ENCODE results near the gene PPM1E. TPM values are rescaled to one million over a fixed set of nuclear protein-coding genes. Genes with fewer than 3 reads are reported as not detected.

Gene PPM1E
- total RNA-seq, 3 donors from 2014 or later (not counting 1 experiment from before 2014, with no cell fraction given), result not detected

- Mint-ChIP-seq H3K4me3 (no peak overlapping the region), H3K9me3 (no peaks in the 10 kb centered on the region), H3K27me3 (ENCODE audit: low read depth in 2 of 2) (peaks cover 11 to 25% of the 10 kb centered on the region in 2 donors), H3K36me3 (no peaks in the 10 kb centered on the region), H3K4me1 (no peaks in the 10 kb centered on the region), H3K27ac (no peak overlapping the region)
- Histone ChIP-seq H3K9me3 (ENCODE audit: control insufficient read depth, insufficient read depth, low read length) (no peaks in the 10 kb centered on the region), H3K4me1 (ENCODE audit: control insufficient read depth, insufficient read depth, low read length) (no peaks in the 10 kb centered on the region), H3K27ac (ENCODE audit: low read length) (no peak overlapping the region), H3K27me3 (ENCODE audit: control insufficient read depth, insufficient read depth, low read length) (peaks cover 6% of the 10 kb centered on the region), H3K36me3 (ENCODE audit: control insufficient read depth, insufficient read depth, low read length) (no peaks in the 10 kb centered on the region), H3K4me3 (ENCODE audit: low read length) (no peak overlapping the region)
- WGBS (ENCODE audit: insufficient coverage), result no CpG with 5 or more reads among the region's 3 CpGs
- TF ChIP-seq CTCF (IDR thresholded peaks at IDR 0.05), result no peak
- intact Hi-C loops (cut with micrococcal nuclease), result no loop called here
- DNase-seq (no peak), ATAC-seq (no peak)
These were observed 134.3 kb downstream of the PPM1E start for GRCh38 chr17:58889928-58890327.

- Histone ChIP-seq H3K27ac (ENCODE audit: low read length) (no peak overlapping the region), H3K27me3 (ENCODE audit: control insufficient read depth, insufficient read depth, low read length) (peaks cover 2% of the 10 kb centered on the region), H3K4me3 (ENCODE audit: low read length) (no peak overlapping the region), H3K9me3 (ENCODE audit: control insufficient read depth, insufficient read depth, low read length) (no peaks in the 10 kb centered on the region), H3K36me3 (ENCODE audit: control insufficient read depth, insufficient read depth, low read length) (no peaks in the 10 kb centered on the region), H3K4me1 (ENCODE audit: control insufficient read depth, insufficient read depth, low read length) (no peaks in the 10 kb centered on the region)
- Mint-ChIP-seq H3K36me3 (no peaks in the 10 kb centered on the region), H3K27ac (no peak overlapping the region), H3K4me1 (no peaks in the 10 kb centered on the region), H3K27me3 (ENCODE audit: low read depth in 2 of 2) (peaks cover 8 to 18% of the 10 kb centered on the region in 2 donors), H3K4me3 (no peak overlapping the region), H3K9me3 (no peaks in the 10 kb centered on the region)
- no peak for DNase-seq
- TF ChIP-seq CTCF (IDR thresholded peaks at IDR 0.05), result no peak
- 93% methylated on average over 5 of the region's 5 CpGs for WGBS (ENCODE audit: insufficient coverage)
- intact Hi-C loops (cut with micrococcal nuclease), result no loop called here
- ATAC-seq, result no peak
These were observed 143.5 kb downstream of the PPM1E start for GRCh38 chr17:58899191-58899590.

DNA sequence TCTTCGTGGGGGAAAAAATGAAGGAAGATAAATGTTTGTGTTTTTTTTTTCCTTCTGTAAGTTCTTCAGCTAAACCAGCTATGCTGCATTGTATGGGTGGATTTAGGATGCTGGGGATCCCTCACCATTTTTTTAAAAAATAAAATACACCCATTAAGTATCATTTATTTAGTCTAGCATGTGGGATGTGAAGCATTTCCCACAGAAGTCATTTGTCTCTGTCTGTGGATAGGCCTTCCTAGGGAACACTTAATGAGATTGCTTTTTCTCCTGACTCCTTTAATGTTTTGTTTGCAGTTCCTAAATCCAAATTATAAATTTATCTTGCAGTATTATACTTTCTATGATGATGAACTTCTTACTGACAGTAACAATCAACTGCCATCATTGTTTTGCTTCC, 146.7 kb downstream of the PPM1E start:
- H3K36me3 ChIP-seq (ENCODE audit: control insufficient read depth, insufficient read depth, low read length), result no peaks in the 10 kb centered on the region
- intact Hi-C loops (cut with micrococcal nuclease), result no loop called here
- peaks cover 2% of the 10 kb centered on the region for H3K27me3 ChIP-seq (ENCODE audit: control insufficient read depth, insufficient read depth, low read length)
- 67% methylated on average over 1 of the region's 1 CpG for WGBS (ENCODE audit: insufficient coverage)
- peaks cover 0 to 3% of the 10 kb centered on the region in 2 donors for H3K9me3 Mint-ChIP-seq
- TF ChIP-seq CTCF (IDR thresholded peaks at IDR 0.05), result no peak
- no peaks in the 10 kb centered on the region for H3K4me1 Mint-ChIP-seq
- H3K4me3 Mint-ChIP-seq, result no peak overlapping the region
- no peak for DNase-seq
- no peak overlapping the region for H3K27ac ChIP-seq (ENCODE audit: low read length)
- no peak overlapping the region for H3K4me3 ChIP-seq (ENCODE audit: low read length)
- no peak for ATAC-seq
- H3K4me1 ChIP-seq (ENCODE audit: control insufficient read depth, insufficient read depth, low read length), result no peaks in the 10 kb centered on the region
- no peak overlapping the region for H3K27ac Mint-ChIP-seq
- H3K27me3 Mint-ChIP-seq (ENCODE audit: low read depth in 2 of 2), result peaks cover 8 to 18% of the 10 kb centered on the region in 2 donors
- no peaks in the 10 kb centered on the region for H3K36me3 Mint-ChIP-seq
- no peaks in the 10 kb centered on the region for H3K9me3 ChIP-seq (ENCODE audit: control insufficient read depth, insufficient read depth, low read length)

DNA sequence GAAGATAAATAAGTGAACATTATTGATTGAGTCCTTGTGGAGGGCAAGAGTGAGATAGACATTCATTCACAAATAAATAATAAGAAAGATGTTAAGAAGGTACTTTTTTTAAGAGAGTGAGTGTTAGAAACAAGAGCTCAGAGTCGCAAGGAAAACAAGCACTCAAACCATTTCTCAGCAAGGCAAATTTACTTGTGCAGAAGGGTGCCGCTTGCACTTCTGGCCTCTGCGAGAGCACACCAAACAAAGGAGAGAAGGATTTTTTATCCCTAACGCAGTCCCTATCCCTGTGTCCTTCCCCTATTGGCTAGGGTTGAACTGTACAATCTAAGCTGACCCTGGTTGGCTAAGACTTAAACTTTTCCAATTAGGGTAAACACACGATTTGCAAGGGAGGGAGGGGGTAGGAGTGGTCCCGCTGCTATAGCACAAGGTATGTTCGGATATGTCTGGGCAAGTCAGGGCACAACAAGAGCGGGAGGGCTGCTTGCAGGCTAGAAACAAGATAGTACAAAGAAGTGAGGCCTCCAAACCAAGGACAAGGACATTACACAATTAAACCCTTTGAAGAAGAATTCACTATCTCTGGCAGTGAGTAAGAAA, 156.2 kb downstream of the PPM1E start:
- ATAC-seq (no peak), DNase-seq (no peak)
- H3K36me3 ChIP-seq (ENCODE audit: control insufficient read depth, insufficient read depth, low read length), result no peaks in the 10 kb centered on the region
- no peak overlapping the region for H3K27ac Mint-ChIP-seq
- H3K4me1 ChIP-seq (ENCODE audit: control insufficient read depth, insufficient read depth, low read length), result no peaks in the 10 kb centered on the region
- H3K4me1 Mint-ChIP-seq, result no peaks in the 10 kb centered on the region
- H3K9me3 Mint-ChIP-seq, result peaks cover 2% of the 10 kb centered on the region in 2 donors
- H3K27ac ChIP-seq (ENCODE audit: low read length), result no peak overlapping the region
- no peak overlapping the region for H3K4me3 Mint-ChIP-seq
- peaks cover 5% of the 10 kb centered on the region for H3K9me3 ChIP-seq (ENCODE audit: control insufficient read depth, insufficient read depth, low read length)
- intact Hi-C loops (cut with micrococcal nuclease), result no loop called here
- no peak overlapping the region for H3K4me3 ChIP-seq (ENCODE audit: low read length)
- no peaks in the 10 kb centered on the region for H3K36me3 Mint-ChIP-seq
- H3K27me3 ChIP-seq (ENCODE audit: control insufficient read depth, insufficient read depth, low read length), result no peaks in the 10 kb centered on the region
- no peak for TF ChIP-seq CTCF (IDR thresholded peaks at IDR 0.05)
- H3K27me3 Mint-ChIP-seq (ENCODE audit: low read depth in 2 of 2), result peaks cover 14 to 15% of the 10 kb centered on the region in 2 donors
- WGBS (ENCODE audit: insufficient coverage), result 95% methylated on average over 8 of the region's 8 CpGs
